Middle frontal gyrus (tissue), 1 donor: ENCODE results near the gene KCNH3.
"Not testable (repeated sequence)": the region's sequence is repeated elsewhere in the genome, so short reads cannot be mapped to it uniquely, and the experiment has no call there.

ENCODE experiments used
- DNase-seq: peaks from one replicate; pipeline ENCODE4 v3.0.0-alpha.2; 2015; ENCODE audit warnings: low spot score; ENCODE audit errors: extremely low spot score

KCNH3 gene, protein sequence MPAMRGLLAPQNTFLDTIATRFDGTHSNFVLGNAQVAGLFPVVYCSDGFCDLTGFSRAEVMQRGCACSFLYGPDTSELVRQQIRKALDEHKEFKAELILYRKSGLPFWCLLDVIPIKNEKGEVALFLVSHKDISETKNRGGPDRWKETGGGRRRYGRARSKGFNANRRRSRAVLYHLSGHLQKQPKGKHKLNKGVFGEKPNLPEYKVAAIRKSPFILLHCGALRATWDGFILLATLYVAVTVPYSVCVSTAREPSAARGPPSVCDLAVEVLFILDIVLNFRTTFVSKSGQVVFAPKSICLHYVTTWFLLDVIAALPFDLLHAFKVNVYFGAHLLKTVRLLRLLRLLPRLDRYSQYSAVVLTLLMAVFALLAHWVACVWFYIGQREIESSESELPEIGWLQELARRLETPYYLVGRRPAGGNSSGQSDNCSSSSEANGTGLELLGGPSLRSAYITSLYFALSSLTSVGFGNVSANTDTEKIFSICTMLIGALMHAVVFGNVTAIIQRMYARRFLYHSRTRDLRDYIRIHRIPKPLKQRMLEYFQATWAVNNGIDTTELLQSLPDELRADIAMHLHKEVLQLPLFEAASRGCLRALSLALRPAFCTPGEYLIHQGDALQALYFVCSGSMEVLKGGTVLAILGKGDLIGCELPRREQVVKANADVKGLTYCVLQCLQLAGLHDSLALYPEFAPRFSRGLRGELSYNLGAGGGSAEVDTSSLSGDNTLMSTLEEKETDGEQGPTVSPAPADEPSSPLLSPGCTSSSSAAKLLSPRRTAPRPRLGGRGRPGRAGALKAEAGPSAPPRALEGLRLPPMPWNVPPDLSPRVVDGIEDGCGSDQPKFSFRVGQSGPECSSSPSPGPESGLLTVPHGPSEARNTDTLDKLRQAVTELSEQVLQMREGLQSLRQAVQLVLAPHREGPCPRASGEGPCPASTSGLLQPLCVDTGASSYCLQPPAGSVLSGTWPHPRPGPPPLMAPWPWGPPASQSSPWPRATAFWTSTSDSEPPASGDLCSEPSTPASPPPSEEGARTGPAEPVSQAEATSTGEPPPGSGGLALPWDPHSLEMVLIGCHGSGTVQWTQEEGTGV

DNA sequence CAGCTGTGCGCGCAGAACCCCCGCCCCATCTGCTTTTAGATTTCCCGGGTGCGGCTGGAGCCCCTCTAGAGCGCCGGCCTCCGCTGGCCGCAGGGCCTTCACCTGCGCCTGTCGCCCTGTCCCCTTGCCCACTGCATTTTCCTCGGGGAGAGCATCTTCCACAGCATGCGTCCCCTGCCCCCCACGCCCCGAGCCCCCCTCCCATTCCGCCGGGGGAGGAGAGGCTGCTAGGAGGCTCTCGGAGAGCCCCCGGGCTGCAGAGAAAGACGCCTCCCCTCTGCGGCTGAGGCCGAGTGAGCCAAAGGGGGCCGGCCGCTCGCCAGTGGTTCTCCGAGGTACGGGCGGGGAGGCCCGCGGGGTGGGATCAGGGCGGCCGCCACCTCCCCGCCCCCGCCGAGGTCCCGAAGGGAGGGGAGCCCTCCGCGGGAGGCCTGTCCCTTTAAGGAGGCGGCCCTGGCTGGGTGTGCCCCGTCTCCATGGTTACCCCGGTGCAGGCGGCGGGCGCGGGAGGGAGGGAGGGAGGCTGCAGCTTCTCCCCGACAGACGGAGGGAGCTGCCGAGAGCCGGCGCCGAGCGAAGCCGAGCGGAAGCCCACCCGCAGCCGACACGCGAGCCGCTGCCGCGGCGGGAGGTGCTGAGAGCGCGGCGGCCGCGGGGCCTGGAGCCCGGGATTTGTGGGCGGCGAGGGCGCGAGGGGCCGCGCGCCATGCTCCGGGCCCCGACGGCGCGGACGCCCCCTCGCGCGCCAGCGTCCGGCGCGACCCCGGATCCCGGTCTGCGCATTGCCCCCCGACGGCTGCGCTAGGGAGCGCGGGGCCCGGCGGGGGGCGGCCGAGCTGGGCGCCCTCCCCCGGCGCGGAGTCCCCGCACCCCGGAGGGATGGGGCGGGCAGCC, at the start of gene KCNH3:
TSS of gene KCNH3 (plus strand) at position 521 of the 894 bp plus-strand sequence. CDS start 387 bp downstream, outside the sequence.
- DNase-seq, result no peak

DNA sequence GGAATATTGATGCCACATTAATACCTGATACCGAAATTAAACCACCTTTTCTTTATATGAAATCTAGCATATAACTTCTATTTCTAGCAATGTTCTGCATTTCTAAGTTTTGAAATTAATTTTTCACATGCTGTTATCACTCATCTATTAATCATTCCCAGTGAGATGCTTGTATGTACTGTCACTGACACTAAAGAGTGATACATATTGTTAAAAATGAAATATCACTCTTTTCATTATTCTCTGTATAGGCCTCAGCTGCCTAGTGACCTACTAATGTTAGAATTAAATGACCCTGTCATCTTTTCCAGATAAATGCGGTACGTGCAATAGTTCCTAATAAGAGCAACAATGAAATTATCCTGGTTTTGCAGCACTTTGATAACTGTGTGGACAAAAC, 49.7 kb upstream of the KCNH3 start:
- DNase-seq, result no peak

DNA sequence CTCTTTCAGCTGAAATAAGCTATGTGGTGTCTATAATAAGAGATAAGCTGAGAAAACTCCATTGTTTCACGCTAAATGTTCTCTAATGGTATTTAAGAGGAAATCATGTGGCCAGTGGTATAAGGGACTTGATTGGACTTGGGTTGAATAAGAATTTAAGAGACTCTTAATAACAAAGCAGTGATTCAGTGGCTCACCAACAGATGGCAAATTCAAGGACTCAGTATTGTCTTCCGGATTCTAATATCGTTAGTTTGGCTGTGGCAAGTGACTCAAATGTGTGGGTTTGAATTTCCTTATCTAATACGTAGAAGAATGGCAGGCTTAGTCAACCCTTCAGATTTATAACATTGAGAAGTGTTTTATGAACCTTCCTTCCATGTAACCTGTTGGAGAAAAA, 49.1 kb upstream of the KCNH3 start:
- no peak for DNase-seq

DNA sequence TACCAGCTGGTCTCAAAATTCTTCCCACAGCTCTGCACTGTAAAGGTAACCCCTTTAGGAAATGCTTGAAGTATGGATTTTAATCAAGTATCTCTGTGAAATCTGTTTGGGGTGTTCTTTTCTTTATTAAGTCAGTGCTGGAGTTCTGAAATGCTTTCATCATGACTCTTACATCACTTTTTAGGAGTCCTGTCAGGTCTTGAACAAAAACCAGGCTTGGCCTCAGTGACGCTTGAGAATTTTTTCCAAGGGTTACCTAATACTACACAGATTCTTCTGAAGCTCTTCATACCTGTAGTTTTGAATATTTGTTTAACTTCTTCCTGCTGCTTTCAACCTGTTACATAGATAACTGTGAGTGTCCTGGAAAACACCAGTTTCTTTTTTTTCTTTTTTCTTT, 47.0 kb upstream of the KCNH3 start:
- DNase-seq, result no peak

DNA sequence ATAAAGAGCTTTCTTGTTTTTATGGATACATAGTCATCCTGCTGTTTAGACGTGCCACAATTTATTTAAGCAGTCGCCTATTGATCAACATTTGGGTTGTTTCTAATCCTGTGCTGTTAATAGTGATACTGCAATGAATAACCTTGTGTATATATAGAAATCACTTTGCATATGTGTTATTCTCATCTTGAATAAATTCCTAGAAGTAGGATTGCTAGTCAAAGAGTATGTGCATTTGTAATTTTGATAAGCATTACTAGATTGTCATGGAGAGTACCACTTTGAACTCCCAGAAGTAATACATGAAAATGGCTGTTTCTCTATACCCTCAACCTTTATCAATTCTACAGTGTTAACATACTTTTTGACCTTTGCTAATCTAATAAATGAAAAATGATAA, 44.9 kb upstream of the KCNH3 start:
- DNase-seq, result no peak

DNA sequence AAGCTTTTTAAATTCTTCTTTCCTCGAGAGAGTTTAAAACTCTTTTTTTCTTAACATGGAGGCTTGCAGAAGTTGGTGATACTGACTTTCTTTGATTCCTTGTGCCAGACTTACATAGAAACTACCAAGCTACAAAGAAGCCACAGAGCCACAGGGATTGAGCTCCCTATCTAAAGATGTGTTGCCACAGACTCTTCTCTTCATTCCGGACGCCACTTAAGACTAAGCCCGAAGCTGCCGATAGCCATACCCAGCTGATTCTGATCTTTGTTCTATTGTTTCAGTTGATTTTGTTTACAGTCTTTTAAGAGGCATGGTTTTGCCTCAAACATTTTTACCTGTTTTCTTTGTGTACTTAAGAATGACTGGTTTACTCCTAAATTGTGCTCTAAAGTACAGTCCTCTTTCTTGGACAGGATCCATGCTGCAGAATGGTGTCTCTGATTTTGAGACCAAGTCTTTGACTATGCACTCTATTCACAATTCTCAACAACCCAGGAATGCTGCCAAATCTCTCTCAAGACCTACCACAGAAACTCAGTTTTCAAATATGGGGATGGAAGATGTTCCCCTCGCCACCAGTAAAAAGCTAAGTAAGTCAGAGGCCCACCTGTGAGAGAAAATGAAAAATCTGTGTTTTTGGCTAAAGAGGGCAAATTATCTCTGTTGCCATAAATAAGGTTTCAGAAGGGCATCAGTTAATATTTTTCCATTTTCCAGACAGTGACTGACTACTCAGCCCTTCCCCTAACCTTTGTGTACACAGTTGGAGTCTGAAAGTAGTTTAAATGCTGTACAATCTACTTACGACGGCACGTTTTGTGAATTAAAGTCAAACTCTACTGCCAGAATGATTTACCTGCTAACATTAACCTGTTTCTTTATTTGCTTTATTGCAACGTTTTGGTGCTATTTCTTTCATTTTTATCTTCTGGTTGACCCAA, 42.1 kb upstream of the KCNH3 start:
- DNase-seq, result no peak

DNA sequence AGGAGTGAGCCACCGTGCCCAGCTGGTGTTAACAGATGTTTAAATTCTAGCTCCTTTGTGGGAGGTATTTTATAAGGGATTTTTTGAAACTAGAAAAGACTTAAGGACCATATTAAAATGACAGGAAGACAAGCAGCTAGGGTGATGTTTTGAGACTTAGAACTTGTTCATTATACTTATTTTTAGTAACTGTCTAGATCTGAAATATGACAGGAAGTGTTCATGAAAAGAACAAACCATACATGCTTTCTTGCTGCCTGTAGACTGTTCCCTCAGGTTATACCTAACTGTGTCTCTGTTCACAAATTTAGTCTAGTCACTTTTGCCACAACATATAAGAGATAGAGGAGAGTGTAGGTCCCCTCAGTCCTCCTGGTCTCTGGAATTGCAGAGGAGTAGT, 36.9 kb upstream of the KCNH3 start:
- no peak for DNase-seq

DNA sequence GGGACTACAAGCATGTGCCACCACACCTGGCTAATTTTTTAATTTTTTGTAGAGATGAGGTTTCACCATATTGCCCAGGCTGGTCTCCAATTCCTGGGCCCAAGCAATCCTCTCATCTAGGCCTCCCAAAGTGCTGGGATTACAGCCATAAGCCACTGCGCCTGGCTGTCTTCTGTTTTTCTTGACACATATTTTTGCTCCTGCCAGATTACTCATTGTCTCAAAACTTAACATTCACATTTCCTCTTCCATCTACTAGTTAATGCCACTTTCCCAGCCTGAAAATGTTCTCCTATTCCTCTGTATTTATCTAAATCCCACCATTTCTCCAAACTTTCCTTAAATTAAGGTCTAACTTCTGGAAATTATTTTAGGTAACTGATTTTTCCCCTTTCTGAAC, 36.2 kb upstream of the KCNH3 start:
- DNase-seq, result no peak

DNA sequence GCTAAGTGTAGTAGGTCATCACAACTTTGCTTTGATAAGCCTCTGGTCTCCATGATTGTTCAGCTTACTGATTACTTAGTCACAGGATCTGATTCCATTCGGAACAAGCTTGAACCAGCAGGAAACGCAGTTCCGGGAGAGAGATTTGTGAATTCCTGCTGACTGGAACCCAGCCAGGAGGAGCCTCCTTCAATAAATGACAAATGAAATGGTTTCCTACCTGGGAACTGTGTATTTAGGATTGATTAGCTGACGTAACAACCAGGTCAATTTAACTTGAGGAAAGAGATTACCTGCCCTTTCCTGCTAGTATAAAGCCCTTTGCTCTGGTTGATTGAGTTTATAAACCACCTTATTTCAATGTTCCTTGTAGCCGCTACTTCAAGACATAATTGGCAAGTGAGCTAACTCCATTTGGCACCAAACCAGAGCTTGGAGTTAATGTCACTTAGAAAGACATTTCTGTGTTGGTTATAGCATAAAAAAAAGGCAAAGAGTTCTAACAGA, 35.1 kb upstream of the KCNH3 start:
- DNase-seq, result no peak

DNA sequence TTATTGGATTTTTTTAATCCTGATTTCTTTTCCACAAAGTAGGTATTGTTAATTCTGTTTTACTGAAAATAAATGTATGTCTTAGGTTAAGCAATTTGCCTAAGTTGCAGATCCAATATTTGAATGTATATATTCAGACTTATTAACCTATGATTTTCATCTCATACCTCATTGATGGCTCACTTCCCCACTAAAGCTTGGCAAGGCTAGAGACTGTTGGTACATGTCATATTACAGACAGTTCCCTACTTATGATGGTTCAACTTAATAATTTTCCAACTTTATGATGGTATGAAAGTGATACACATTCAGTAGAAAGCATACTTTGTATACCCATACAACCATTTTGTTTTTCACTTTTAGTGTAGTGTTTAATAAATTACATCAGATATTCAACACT, 33.2 kb upstream of the KCNH3 start:
- DNase-seq, result no peak

DNA sequence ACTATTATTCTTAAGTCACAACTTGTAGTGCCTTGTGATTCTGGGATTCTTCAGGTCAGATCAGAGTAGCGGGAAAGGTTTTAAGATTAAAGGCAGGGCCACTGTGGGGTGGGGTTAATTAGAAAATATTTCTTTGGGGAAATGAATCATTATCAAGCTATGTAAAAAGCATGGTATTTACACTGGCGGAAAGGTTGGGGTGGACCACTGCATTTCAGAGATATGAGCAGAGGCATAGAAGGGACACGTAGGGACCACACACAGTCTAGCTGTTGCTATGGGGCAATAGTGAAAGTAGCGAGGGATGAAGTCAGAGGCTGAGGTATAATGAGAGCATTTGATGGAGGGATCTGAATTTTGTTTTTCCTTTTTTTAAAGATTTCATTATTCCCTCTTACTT, 31.7 kb upstream of the KCNH3 start:
- no peak for DNase-seq

DNA sequence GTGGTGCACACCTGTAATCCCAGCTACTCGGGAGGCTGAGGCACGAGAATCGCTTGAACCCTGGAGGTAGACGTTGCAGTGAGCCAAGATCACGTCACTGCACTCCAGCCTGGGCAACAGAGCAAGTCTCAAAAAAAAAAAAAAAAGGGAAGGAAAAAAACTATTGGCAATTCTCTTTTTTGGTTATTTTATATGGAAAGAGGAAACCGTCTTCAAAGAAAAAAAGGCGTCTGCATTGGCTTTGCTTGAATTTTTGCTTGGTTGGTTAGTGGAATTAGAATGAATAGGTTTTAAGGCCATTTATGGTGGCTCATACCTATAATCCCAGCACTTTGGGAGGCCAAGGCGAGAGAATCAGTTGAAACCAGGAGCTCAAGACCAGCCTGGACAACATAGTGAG, 29.1 kb upstream of the KCNH3 start:
- not testable (repeated sequence) for DNase-seq

DNA sequence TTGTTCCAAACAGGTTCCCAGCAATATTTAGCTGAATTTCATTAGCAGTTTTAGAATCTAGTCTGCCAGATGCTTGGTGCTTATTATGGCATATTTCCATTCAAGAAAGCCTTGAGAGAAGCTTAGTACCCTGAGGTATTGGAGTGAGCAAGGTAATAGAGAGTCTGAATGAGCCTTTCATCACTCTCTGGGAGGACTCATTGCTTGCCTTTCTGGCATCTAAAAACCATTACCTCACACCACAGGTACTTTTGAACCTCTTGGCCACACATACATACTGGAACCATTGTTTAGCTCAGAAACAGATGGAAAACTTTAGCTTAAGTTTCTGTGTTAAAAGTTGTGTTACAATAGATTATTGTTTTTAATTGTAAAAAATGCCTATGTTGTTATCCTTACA, 27.4 kb upstream of the KCNH3 start:
- no peak for DNase-seq

DNA sequence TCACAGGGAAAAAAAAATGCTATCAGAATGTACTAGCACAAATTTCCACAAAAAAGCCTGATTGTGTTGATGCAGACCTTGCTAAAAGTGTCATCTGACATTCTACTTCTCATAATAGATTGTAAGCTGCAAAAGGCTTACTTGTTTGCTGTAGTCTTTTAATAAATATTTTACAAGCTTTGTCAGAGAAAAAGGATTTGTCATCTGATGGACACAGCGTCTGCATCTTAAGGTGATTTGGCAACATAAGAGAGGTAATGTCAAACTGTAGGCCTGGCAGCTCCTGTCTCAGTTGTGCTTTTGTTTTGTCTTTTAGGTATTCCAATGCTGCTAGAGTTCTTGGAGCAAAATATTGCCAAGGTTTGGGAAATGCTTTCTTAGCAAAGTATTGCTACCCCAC, 26.3 kb upstream of the KCNH3 start:
- DNase-seq, result no peak

DNA sequence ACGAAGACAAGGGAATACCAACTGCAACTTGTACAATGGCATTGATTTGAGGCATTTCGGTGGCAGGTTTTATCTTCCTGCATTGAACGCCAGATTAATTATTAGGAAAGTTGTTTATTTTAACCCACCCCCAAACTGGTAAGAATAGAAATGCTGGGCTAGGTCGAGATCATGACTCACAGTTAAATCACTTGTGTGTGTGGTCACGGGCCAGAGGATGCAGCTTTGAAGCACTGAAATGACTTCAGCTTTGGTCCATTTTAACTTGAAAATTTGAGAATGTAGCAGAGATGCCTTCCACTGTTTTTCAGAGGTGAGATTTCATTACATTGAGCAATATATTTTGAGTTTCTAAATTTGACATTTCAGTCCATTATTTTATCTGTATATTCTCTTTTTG, 23.6 kb upstream of the KCNH3 start:
- no peak for DNase-seq

DNA sequence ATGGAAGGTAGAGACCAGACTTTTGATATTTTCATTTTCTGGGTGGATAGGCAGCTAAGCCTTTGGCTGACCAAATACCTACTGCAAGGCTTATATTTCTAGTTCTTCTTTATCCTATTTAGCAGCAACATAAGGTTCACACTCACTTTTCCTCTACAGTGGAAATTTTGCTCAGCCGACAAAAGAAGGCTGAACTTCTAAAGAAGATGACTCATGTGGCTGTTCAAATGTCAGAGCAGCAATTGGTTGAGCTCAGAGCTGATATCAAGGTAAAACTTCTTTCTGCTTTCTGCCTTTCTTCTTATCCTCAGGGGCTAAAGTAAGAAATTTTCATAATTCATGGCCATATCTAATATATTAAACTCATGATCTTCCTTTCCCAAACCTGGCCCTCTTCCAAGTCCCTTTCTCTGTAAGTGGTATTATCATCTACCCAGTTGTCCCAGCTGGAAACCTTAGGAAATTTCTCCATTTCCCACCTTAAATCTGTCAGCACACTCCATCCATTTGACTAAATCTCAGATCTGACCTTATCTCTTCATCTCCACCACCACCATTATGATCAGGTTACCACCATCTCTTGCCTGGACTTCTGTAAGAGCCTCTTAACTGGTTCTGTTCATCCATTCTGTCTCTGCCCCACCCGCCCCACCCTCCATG, 19.8 kb upstream of the KCNH3 start:
- DNase-seq, result no peak

DNA sequence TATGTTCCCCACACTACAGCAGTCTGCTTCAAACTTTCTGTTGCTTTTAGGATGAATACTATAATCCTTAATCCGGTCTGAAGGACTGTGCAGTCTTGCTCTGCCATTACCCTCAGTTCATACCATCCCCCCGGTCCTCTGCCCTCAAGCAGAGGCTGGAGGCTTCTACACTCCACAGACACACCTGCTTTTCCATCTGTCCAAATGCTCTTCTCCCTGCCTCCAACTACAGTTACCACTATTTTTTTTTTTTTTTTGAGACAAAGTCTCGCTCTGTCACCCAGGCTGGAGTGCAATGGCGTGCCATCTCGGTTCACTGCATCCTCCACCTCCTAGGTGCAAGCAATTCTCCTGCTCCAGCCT, 19.3 kb upstream of the KCNH3 start:
- no peak for DNase-seq

DNA sequence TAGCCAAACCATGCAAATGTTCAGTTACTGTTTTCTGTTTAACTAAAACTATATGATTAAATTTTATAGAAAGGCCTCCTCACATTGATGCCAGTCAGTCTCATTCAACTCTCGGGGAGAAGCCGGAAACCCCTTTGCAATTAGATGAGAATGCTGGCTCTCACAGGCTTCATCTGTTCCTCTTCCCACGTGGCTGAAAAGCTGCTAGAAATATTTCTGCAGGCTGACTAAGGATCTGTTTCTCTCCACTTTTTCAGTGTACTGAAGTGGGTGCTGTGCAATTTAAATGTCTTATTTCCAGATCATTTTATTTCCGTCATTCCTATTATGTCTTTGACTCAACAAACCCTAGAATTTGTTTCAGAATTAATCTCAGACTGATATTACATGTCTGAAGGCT, 17.4 kb upstream of the KCNH3 start:
- DNase-seq, result no peak

DNA sequence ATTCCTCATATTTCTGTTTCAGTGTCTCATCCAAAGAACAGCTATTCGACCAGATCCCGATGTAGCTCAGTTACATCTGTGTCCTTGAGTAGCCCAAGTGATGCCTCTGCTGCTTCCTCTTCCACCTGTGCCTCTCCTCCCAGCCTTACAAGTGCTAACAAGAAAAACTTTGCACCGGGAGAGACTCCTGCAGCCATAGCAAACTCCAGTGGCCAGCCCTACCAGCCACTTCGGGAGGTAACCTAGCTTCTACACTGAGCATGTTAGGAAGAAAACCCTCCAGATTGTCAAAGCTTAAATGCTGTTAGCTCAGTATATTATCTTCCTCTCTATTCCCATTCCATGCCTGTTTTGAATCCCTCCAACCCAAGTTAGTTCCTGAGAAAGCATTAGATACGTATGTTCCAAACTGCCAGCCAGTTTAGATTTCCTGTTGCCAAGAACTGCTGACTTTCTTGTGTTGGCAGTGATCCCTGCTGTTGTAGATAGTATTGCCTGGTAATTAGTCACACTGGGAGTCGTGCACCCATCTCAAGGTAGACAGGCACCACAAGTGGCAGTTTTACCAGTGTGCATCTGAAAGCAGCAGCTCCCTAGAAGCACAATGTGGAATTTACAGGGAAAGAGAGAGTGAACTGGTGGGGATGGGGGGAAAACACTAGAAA, 14.0 kb upstream of the KCNH3 start:
- no peak for DNase-seq
